ENCODE measurements around the gene ITPR1.

DNA sequence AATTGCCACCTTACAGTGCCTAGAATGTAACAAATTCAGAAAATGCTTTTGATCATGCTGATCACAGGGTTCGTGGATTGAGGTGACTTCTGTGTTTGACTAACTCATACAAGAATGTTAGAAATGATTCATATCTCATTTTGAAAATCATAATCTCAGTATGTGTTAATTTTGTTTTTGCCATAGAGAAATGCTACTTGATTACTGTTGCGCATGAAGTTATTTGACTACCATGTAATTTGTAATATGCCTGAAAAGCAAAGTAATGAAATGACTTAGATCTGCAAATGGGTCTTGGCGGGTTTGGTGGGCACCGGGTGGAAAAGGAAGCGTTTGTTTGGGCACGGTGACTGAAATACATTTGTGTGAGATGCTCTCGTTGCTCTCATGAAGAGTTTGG, 312.5 kb downstream of the ITPR1 start:
- TF ChIP-seq PATZ1 (CRISPR knock-in tag; IDR thresholded peaks at IDR 0.05; ENCODE audit: borderline replicate concordance) (no peak), ARNTL (CRISPR knock-in tag; IDR thresholded peaks at IDR 0.05; ENCODE audit: borderline replicate concordance, low read depth) (no peak), GLIS3 (CRISPR knock-in tag; IDR thresholded peaks at IDR 0.05) (no peak), TCF4 (CRISPR knock-in tag; IDR thresholded peaks at IDR 0.05; ENCODE audit: borderline replicate concordance) (no peak), CSDC2 (CRISPR knock-in tag; IDR thresholded peaks at IDR 0.05) (no peak), ISL1 (CRISPR knock-in tag; IDR thresholded peaks at IDR 0.05) (no peak), ZNF70 (CRISPR knock-in tag; IDR thresholded peaks at IDR 0.05) (no peak)
- TF ChIP-seq, protein P1, sequence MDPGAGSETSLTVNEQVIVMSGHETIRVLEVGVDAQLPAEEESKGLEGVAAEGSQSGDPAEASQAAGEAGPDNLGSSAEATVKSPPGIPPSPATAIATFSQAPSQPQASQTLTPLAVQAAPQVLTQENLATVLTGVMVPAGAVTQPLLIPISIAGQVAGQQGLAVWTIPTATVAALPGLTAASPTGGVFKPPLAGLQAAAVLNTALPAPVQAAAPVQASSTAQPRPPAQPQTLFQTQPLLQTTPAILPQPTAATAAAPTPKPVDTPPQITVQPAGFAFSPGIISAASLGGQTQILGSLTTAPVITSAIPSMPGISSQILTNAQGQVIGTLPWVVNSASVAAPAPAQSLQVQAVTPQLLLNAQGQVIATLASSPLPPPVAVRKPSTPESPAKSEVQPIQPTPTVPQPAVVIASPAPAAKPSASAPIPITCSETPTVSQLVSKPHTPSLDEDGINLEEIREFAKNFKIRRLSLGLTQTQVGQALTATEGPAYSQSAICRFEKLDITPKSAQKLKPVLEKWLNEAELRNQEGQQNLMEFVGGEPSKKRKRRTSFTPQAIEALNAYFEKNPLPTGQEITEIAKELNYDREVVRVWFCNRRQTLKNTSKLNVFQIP (CRISPR knock-in tag; IDR thresholded peaks at IDR 0.05; ENCODE audit: borderline replicate concordance, low read depth), result no peak

Data from SK-N-SH treated with all-trans-retinoic acid at 6 μM for 48 hours (cell line).